A375 (cell line): Measurements from ENCODE around the gene FZR1. TPM values are rescaled to one million over a fixed set of nuclear protein-coding genes. Genes with fewer than 3 reads are reported as not detected.

ENCODE experiments used
- small RNA-seq: library from RNA; depleted of rRNA; stranded (forward); fragments of <200 nt; gene quantifications from one replicate; pipeline ENCODE3, GENCODE V24; 2014
- total RNA-seq: library from RNA; depleted of rRNA; stranded (reverse); fragments of >200 nt; shearing (Covaris generic); gene quantifications from 2 replicates; pipeline ENCODE4 v1.2.3, GENCODE V29; 2014; rRNA removed

The FZR1 gene
- 37.2 and 41.3 TPM in 2 replicates for total RNA-seq

DNA sequence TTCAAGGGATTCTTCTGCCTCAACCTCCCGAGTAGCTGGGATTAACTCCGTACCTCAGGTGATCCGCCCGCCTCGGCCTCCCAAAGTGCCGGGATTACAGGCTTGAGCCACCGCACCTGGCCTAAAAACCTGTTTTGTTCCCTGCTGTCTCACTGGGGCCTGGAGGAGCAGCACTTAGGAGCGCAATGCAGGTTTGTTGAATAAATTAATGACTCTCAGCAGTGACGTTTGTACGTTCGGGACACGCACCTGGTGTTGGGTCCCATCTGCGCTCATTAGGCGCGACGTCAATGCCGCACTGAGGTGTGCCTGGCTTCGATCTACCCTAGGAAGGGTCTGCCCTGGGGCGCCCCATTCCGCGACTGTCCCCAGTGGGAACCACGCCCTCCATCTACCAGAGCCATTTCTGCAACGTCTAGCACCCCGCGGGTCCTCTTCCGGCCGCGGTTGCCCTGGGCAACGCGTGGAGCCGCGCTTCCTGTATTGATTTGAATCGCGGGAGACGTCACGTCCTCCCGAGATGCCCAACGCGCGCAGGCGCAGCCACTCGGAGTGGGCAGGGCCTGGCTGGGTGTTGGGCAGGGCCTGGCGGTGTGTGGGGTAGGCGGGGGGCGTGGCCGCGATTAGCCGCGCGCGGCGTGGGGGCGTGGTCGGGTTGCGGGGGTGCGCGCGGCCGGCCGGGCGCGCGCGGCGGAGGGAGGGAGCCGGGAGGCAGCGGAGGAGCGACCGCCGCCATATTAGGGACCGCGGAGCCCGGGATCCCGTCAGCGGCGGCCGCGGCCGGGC lies at the start of gene FZR1:
Gene FZR1 (plus strand): TSS at position 714 of the 786 bp plus-strand sequence. CDS start 16,679 bp downstream, outside the sequence.

DNA sequence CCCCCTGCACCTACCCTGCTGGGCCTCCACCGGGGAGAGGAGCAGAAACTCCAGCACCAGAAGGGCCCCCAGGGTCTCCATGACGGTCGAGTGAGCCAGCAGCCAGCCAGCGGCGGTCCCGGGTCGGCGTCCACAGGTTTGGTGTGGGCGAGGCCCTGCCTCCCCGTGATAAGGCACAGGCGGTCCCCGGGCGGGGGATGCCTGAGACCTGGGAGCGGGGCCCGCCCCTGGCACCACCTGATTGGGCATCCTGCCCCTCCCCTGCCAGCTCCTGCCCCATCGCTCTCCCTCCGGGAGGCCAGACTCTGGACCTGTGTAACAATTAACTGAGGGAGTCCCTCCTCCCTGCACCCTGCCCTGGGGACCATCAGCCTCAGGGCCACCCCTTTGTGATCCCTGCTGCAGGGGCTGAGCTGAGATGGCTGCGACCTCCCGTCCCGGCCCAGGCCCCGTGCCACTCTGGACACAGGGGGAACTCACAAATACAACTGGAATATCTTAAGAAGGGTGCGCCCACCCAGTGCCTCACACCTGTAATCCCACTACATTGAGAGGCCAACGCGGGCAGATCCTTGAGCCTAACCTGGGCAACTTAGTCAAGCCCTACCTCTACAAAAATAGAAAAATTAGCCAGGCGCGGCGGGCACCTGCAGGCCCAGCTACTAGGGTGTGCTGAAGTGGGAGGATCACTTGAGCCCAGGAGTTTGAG lies 25.6 kb upstream of the FZR1 start, which contains the start of gene SMIM24:
Gene SMIM24 (minus strand): TSS at position 143 of the 709 bp plus-strand sequence. CDS start 62 bp downstream, at position 81.

DNA sequence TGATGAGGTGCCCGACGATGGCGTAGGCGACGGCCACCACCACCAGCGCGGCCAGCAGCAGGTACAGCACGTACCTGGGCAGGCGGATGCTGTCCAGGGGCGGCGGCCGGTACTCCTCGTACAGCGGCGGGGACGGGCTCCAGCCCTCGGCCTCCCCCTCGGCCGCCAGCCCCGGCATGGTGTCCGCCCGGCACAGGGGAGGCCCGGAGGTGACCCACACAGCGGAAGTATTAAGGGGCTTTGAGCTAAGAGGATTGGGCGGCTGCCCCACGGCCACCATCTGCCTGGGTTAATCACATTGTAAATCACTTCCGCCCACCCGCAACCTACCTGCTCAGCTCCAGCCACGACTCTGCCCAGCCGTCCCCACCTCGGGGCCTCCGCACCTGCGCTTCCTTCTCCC lies 22.9 kb upstream of the FZR1 start, which contains the start of gene SMIM44:
Gene SMIM44 (minus strand): TSS at position 216 of the 403 bp plus-strand sequence. CDS start 38 bp downstream, at position 178.

DNA sequence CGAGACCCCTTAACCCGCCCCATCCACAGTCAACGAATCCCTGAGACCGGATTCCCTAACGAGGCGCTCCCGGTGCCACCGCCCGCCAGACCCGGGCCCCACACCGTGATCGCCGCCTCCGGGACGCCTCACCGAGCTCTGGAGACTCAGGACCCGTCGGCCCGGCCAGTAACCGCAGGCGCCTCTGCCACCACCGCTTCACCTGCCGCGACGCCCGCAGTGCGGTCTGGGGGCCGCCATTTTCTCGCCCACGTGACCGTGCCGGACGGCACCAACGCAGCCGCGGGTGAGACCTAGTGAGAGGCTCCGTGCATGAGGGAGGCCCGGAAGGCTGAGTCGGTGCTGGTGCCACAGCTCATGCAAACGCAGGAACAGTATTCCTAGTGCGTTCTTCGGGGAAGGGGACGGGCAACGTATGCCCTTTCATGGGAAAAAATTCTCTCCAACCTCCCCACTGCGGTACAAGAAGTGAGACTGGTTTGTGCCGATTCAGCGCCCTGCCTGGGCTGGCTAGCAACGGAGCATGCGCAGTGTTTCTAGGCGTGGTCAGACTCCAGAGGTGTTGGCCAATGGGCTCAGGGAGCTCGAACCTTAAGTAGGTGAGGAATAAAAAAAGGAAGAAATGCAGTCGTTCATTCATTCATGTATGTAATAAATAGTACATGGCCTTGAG lies 5.5 kb upstream of the FZR1 start, which contains the start of gene DOHH:
Gene DOHH (minus strand): TSS at position 246 of the 673 bp plus-strand sequence. CDS start 3,860 bp downstream, outside the sequence.

DNA sequence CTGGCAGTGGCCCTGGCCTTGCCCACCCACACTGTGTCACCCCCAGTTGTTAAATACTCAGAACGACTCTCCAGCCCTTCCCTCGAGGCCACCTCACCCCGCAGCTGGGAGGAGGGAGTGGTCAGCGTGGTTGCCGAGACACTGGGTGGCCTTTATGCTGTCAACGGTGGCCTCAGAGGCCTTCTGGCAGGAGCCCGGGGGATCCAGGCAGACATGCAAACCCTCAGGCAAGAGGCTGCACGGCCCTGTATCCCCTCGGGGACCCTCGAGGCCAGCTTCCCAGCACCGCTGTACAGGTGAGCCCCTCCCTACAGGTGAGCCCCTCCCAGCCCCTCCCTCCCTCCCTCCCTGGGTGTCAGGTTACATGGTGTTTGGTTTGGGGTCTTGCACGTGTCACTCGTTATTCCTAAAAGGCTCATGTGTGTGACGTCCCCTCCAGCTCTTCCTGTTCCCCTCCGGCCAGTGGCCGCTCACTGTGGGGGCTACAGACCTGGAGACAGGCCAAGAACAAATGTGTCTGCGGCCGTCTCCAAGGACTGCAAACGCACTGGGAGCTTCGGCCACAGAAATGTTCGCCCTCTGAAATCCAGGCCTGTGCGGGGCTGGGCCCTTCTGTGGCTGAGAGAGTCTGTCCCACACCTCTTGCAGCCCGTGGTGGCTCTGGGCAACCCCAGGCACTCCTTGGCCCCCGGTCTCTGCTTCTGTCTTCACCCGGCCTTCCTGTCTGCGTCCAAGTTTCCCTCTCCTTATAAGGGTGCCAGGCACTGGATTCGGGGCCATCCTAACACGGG lies 33.0 kb downstream of the FZR1 start, which contains the start of gene TEKTIP1:
Gene TEKTIP1 (plus strand): TSS at position 210 of the 791 bp plus-strand sequence. CDS start 4 bp downstream, at position 214.

DNA sequence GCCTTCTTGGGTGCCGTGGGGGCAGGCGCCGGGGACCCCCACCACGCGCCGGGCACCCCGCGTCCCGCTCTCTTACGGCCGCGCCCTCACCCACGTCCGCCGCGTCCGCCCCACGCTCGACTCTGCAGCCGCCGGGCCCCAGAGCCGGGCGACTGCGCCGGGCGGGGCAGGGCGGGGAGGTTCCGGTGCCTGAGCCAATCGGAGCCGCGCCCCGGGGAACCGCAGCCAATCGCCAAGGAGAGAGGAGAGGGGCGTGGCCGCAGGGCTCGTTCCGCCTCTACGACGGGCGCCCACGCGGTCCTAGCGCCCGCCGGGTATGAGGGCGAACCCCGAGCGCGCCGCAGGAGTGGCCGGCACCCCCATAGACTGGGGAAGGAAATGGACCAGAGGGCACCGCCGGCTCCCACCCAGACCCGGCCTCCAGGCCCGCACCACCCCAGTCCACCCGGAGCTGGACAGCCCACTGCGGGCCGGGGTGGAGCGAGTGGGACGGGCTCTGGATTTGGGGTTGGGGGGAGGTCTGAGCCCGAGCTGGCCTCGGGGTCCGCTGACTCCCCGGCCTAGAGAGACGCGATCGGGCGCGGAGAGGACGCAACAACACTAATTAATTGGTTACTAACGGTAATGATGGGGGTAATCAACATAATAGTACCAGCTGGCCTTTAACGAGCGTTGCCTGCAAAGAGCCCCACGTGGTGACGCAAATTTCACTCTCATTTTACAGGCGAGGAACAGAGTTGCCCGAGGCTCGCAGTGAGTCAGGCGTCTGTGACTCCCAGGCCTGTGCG lies 51.5 kb downstream of the FZR1 start, which contains the start of gene MFSD12:
Gene MFSD12 (minus strand): TSS at position 126 of the 788 bp plus-strand sequence. CDS start 183 bp downstream, outside the sequence.

DNA sequence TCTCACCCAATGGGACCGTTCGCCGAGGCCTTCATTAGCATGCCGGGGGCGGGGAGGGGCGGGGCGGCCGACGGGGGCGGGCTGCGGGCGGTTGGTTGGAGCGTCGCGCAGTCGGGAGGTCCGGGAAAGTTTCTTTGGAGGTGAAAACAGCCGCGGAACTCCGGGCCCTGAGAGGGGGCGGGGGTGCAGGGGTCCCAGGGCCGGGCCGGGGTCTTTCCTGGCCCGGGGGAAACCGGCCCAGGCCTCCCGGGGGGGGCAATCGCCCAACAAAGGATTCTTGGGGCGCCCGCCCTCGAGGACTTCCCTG lies 66.7 kb downstream of the FZR1 start, which contains the start of gene HMG20B:
Gene HMG20B (plus strand): TSS at position 90 of the 307 bp plus-strand sequence. CDS start 366 bp downstream, outside the sequence.

DNA sequence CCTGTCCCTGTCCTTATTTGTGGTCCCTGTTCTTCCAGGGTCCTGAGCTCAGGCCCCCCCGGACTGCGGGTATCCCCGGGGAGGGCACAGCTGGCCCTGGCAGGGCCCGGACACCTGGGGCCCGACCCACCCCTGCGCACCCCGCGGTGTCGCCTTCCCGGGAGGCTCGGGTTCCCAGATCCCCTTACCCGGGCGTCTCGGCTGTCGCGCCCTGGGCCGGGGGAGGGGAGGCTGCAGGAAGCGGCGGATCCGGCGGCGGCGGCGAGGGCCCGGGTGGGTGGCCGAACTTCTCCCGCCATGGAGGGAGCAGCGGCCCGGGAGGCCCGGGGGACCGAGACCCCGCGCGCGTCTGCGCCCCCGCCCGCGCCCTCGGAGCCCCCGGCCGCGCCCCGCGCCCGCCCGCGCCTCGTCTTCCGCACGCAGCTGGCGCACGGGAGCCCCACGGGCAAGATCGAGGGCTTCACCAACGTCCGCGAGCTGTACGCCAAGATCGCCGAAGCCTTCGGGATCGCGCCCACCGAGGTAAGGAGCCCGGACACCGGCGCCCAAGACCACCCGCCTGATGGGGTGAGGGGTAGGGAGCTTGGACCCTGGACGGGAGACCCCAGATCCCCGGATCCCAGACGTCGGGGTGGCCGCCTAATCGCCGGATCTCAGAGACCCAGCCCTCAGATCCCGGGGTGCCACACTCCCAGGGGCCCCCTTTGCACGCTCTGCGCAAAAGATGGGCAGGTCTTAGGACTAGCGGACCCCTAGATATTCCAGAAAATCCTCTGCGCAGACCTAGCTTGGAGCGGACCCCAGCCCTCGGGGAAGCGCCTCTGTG lies 79.4 kb downstream of the FZR1 start, which contains the start of gene GIPC3:
Gene GIPC3 (plus strand): TSS at position 178 of the 826 bp plus-strand sequence. CDS start 120 bp downstream, at position 298.

Small RNA genes within 50 kb of the gene (small RNA-seq; reads per million reads assigned to genes)
- gene AC005786.1 (not detected), gene RF00212 (not detected)

Other genes with a start within 250 kb of the FZR1 start
- gene NFIC, start 139.7 kb upstream of the FZR1 start, total RNA-seq: 29.2 and 39.6 TPM in 2 replicates
- not detected in 2 replicates for gene SMIM24, start 25.8 kb upstream of the FZR1 start, total RNA-seq
- gene SMIM44, start 22.9 kb upstream of the FZR1 start, total RNA-seq: not detected in 2 replicates
- gene DOHH, start 5.6 kb upstream of the FZR1 start, total RNA-seq: 28.7 and 36.4 TPM in 2 replicates
- not detected in 2 replicates for gene TEKTIP1, start 32.9 kb downstream of the FZR1 start, total RNA-seq
- 346 and 438 TPM in 2 replicates for gene MFSD12, start 51.3 kb downstream of the FZR1 start, total RNA-seq
- gene HMG20B, start 66.6 kb downstream of the FZR1 start, total RNA-seq: 260 and 301 TPM in 2 replicates
- gene GIPC3, start 79.2 kb downstream of the FZR1 start, total RNA-seq: not detected in 2 replicates
- 0.32 and 0.87 TPM in 2 replicates for gene TBXA2R, start 100.6 kb downstream of the FZR1 start, total RNA-seq
- 26.7 and 39.1 TPM in 2 replicates for gene CACTIN, start 120.5 kb downstream of the FZR1 start, total RNA-seq
- gene PIP5K1C, start 194.2 kb downstream of the FZR1 start, total RNA-seq: 9.5 and 11.2 TPM in 2 replicates
- gene TJP3, start 202.1 kb downstream of the FZR1 start, total RNA-seq: 0.03 TPM in 1 of 2 replicates, not detected in the other